Measurements from ENCODE around the gene SSNA1. TPM values are rescaled to one million over a fixed set of nuclear protein-coding genes. Genes with fewer than 3 reads are reported as not detected.

Gene SSNA1
- total RNA-seq, 4 donors from 2014 or later: 79.2 to 112 (median 93.1) TPM

DNA sequence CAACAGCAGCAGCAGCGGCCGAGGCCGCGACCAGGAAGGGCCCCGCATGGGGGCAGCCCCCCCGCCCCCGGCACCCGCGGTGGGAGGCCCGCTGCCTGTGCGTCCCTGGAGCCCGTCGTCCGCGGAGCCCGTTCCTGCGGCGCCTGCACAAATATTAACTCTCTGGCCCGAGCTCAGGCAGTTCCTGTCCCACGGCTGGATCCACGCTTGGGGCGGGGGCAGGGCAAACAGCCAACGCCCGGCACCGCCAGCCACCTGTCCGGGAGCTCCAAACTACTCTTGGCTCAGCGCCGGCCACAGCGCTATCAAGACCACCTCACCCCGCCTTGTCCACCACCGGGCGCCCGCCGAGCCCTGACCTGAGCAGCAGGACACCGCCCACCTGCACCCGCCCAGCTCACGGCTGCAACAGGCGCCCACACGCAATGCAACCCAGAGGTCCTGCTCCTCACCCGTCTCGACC, 18.5 kb upstream of the SSNA1 start, which contains the start of gene LRRC26:
Gene LRRC26 (minus strand): TSS at position 156 of the 463 bp plus-strand sequence. CDS start 108 bp downstream, at position 48.
- TF ChIP-seq, protein P1, sequence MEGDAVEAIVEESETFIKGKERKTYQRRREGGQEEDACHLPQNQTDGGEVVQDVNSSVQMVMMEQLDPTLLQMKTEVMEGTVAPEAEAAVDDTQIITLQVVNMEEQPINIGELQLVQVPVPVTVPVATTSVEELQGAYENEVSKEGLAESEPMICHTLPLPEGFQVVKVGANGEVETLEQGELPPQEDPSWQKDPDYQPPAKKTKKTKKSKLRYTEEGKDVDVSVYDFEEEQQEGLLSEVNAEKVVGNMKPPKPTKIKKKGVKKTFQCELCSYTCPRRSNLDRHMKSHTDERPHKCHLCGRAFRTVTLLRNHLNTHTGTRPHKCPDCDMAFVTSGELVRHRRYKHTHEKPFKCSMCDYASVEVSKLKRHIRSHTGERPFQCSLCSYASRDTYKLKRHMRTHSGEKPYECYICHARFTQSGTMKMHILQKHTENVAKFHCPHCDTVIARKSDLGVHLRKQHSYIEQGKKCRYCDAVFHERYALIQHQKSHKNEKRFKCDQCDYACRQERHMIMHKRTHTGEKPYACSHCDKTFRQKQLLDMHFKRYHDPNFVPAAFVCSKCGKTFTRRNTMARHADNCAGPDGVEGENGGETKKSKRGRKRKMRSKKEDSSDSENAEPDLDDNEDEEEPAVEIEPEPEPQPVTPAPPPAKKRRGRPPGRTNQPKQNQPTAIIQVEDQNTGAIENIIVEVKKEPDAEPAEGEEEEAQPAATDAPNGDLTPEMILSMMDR (IDR thresholded peaks at IDR 0.05): no peak
- no peak for TF ChIP-seq POLR2A (IDR thresholded peaks at IDR 0.05)
- no peak for DNase-seq (ENCODE audit: low spot score in 2 of 2)
- intact Hi-C loops (cut with DNase I; ENCODE audit: low total_unique reads): no loop called here
- 14 to 40% methylated on average over 1 to 21 of the region's 41 CpGs for WGBS, 2 donors
- H3K4me3 ChIP-seq (ENCODE audit: low read depth, poor library complexity, severe bottlenecking): no peak within 1 kb of the TSS

DNA sequence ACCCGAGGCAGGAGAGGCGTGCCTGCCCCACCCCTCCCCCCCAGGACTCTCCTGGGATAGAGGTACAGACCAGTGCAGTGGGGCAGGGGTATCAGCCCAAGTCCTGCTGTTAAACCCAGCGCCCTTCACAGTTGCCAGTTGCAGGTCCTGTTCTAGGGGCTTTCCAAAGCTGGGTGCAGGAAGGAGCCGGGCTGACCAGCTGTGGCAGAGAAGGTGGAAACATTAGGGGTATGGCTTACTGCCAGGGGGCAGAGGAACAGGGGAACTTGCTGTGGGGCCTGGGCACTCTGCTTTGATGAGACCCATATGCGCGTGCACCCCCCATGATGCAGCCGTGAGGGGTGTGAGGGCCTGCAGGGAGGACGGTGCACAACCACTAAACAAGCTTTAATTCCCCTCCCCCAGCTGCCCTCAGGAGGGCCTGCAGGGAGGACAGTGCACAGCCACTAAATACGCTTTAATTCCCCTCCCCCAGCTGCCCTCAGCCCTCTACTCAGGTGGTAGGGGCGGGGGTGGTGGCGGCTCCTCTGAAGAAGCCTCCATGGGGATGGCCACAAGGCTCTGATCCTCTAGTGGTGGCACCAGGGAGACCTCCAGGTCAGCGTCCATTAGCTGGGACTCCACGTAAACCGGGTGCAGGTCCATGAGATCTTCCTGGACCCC, 17.9 kb upstream of the SSNA1 start:
- DNase-seq (ENCODE audit: low spot score in 2 of 2): no peak
- WGBS, 2 donors: 49 to 50% methylated on average over 12 to 13 of the region's 14 CpGs
- intact Hi-C loops (cut with DNase I; ENCODE audit: low total_unique reads): no loop called here
- H3K4me3 ChIP-seq (ENCODE audit: low read depth, poor library complexity, severe bottlenecking): no peak overlapping the region
- TF ChIP-seq POLR2A (IDR thresholded peaks at IDR 0.05): no peak
- TF ChIP-seq, protein P1 (IDR thresholded peaks at IDR 0.05): no peak

DNA sequence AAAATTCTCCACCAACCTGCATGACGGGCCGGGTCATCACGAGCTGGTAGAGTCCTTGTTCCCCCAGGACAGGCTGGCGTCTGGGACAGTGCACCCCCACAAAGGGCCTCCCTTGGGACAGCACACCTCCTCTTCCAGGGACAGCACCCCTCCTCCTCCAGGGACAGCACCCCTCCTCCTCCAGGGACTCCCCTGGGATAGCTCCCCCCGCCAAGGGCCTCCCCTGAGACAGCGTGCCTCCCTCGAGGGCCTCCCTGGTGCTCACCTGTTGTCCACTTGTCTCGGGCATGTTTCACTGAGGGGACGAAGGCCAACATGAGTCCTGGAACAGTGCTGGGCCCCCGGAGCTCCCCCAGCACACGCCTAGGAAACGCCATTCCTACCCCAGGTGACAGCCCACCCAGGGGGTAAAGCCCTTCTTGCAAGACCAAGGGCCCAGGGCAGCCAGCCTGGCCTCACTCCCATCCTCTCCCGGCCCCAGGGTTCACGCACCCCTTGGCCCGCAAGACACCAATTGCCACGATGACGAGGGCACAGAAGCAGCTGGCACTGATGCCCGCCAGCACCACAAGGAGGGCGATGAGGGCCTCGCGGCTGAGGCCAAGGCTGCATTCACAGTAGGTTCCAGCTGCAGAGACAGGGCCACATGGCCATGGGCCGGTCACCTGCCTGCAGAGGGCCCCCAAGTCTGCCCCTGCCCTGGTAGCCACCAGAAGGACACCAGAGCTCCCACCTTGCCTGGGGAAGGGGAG, 17.2 kb upstream of the SSNA1 start:
- no peak overlapping the region for H3K4me3 ChIP-seq (ENCODE audit: low read depth, poor library complexity, severe bottlenecking)
- no peak for DNase-seq (ENCODE audit: low spot score in 2 of 2)
- WGBS, 2 donors: 68 to 78% methylated on average over 17 to 22 of the region's 22 CpGs
- TF ChIP-seq, protein P1 (IDR thresholded peaks at IDR 0.05): no peak
- intact Hi-C loops (cut with DNase I; ENCODE audit: low total_unique reads): no loop called here

DNA sequence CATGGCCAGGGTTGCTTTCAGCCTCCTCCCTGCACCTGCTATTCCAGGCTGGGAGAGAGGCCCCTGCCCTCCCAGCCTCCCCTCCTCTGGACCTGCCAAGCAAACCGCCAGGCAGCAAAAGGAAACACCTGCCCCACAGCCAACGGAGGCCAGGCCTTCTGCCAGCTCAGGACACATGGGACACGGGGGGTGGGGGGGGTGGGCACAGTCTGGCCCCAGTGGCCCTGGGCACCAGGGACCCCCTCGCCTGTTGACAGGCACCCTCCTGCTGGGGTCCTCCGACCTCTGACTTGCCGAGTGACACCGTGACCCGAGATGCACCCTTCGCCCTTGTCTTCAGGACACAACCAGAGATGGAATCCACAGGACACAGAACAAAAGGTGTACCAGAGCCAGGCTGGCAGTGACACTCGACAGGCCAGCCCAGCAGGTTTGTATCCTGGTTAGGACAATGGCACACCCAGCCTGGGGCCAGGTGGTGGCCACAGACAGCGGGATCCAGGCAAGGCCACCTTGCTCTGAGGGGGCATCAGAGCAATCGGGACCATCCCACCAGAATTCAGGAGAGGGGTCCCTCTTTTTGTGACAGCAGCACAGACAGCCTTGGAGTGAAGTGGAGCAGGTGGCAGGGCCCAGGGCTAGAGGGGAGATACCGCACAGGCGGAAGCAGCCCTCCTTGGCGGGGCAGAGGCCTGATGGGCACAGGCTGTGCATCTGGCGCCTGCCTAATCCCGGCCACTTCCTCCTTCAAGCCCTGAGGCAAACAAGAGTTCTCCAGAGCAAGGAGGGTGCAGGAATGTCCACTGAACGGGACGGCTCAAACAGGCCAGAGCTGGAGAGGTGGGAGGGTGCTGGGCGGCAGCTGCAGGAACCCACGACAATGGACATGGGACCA, 15.3 kb upstream of the SSNA1 start:
- no peak for DNase-seq (ENCODE audit: low spot score in 2 of 2)
- intact Hi-C loops (cut with DNase I; ENCODE audit: low total_unique reads): no loop called here
- WGBS, 2 donors: 45 to 46% methylated on average over 15 to 21 of the region's 21 CpGs

More for the DNA sequence above, 15.3 kb upstream of the SSNA1 start:
- no peak overlapping the region for H3K4me3 ChIP-seq (ENCODE audit: low read depth, poor library complexity, severe bottlenecking)
- no peak for TF ChIP-seq POLR2A (IDR thresholded peaks at IDR 0.05)
- TF ChIP-seq, protein P1 (IDR thresholded peaks at IDR 0.05): no peak

All from lower leg skin (tissue), 4 donors.